ENCODE measurements around the gene PDE4D.

DNA sequence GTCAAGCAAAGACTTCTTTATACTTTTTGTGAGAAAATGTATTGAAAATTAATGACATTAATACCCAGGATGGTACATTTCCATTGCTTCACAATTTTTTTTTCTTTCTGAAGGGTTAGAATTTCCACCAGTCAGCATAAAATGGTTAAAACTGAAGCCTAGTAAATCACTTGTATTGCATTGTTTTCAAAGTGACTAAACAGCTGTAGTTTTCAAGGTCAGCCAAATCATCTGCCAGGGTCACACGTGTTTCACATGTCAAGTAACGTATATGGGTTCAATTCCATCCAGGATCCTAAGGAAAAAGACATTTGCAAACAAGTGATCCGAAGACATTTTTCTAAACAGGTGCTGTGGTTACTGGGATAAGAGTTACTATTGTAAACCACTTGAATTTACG, 736.5 kb downstream of the PDE4D start:
- TF ChIP-seq CTCF (conservative IDR thresholded peaks at IDR 0.05 in 1 of 2, IDR thresholded peaks at IDR 0.05 in 1 of 2; ENCODE audit: extremely low read depth in 1 of 2, insufficient read depth in 1 of 2, low read depth in 1 of 2, low read length in 2 of 2) (no peak), EZH2 (IDR thresholded peaks at IDR 0.05; ENCODE audit: borderline replicate concordance, low read length) (no peak)
